ENCODE results near the gene DHRS3.

Gene DHRS3

GRCh38 chr1:12531179-12531499, 86.9 kb downstream of the DHRS3 start:
- H2BK5ac ChIP-seq (ENCODE audit: low read depth, low read length, poor library complexity, severe bottlenecking), result no peak overlapping the region
- no peak overlapping the region for H2AK5ac ChIP-seq (ENCODE audit: low read length, severe bottlenecking)
- no peak overlapping the region for H3K4ac ChIP-seq (ENCODE audit: low read depth in 1 of 2, low read length in 2 of 2)
- no peak overlapping the region for H2BK12ac ChIP-seq (ENCODE audit: low read length in 2 of 2)
- H3K9ac ChIP-seq (ENCODE audit: low read length), result no peak overlapping the region
- WGBS, result no CpG with 5 or more reads among the region's 1 CpG
- no peak overlapping the region for H2BK120ac ChIP-seq (ENCODE audit: low read depth, low read length)
- H3K27me3 ChIP-seq (ENCODE audit: control insufficient read depth in 1 of 2, insufficient read depth in 1 of 2, low read length in 2 of 2), result peaks cover 0 to under 1% of the 10 kb centered on the region in 2 experiments
- H3K27ac ChIP-seq (ENCODE audit: low read length, poor library complexity, severe bottlenecking), result no peak overlapping the region
- no peak for DNase-seq
- H3K79me1 ChIP-seq (replicated peaks; ENCODE audit: low read length, poor library complexity, severe bottlenecking), result no peaks in the 10 kb centered on the region
- H4K91ac ChIP-seq (ENCODE audit: low read length), result no peak overlapping the region
- H3K14ac ChIP-seq (ENCODE audit: low read length in 2 of 2), result no peak overlapping the region
- no peak overlapping the region for H2AFZ ChIP-seq (ENCODE audit: low read depth, low read length)
- H4K8ac ChIP-seq (ENCODE audit: low read length), result no peak overlapping the region
- no peak overlapping the region for H3K23ac ChIP-seq (ENCODE audit: low read length in 2 of 2)
- no peak overlapping the region for H3K4me3 ChIP-seq (ENCODE audit: insufficient read depth in 1 of 2, low read depth in 1 of 2, low read length in 2 of 2)
- no peak overlapping the region for H3K18ac ChIP-seq (ENCODE audit: low read depth in 1 of 2, low read length in 2 of 2)
- no peaks in the 10 kb centered on the region for H3K4me1 ChIP-seq (ENCODE audit: control insufficient read depth, insufficient read depth, low read depth, low read length)
- H3K4me2 ChIP-seq (ENCODE audit: low read length, poor library complexity, severe bottlenecking), result no peak overlapping the region
- H2BK15ac ChIP-seq (ENCODE audit: low read depth, poor library complexity, severe bottlenecking), result no peak overlapping the region
- H3K9me3 ChIP-seq (ENCODE audit: control insufficient read depth, low read length), result no peaks in the 10 kb centered on the region
- no peaks in the 10 kb centered on the region for H3K36me3 ChIP-seq (ENCODE audit: control insufficient read depth in 1 of 2, insufficient read depth in 2 of 2, low read depth in 1 of 2, low read length in 2 of 2)

- H3K36me3 ChIP-seq (ENCODE audit: control insufficient read depth in 1 of 2, insufficient read depth in 2 of 2, low read depth in 1 of 2, low read length in 2 of 2), result no peaks in the 10 kb centered on the region
- H4K8ac ChIP-seq (ENCODE audit: low read length), result no peak overlapping the region
- H2AFZ ChIP-seq (ENCODE audit: low read depth, low read length), result no peak overlapping the region
- no peak for DNase-seq
- H2BK5ac ChIP-seq (ENCODE audit: low read depth, low read length, poor library complexity, severe bottlenecking), result no peak overlapping the region
- no peak overlapping the region for H3K4me2 ChIP-seq (ENCODE audit: low read length, poor library complexity, severe bottlenecking)
- H3K9ac ChIP-seq (ENCODE audit: low read length), result no peak overlapping the region
- H3K4ac ChIP-seq (ENCODE audit: low read depth in 1 of 2, low read length in 2 of 2), result no peak overlapping the region
- no peak overlapping the region for H2AK5ac ChIP-seq (ENCODE audit: low read length, severe bottlenecking)
- no peak overlapping the region for H3K23ac ChIP-seq (ENCODE audit: low read length in 2 of 2)
- no peak overlapping the region for H2BK15ac ChIP-seq (ENCODE audit: low read depth, poor library complexity, severe bottlenecking)
- H2BK12ac ChIP-seq (ENCODE audit: low read length in 2 of 2), result no peak overlapping the region
- H3K4me1 ChIP-seq (ENCODE audit: control insufficient read depth, insufficient read depth, low read depth, low read length), result no peaks in the 10 kb centered on the region
- H3K18ac ChIP-seq (ENCODE audit: low read depth in 1 of 2, low read length in 2 of 2), result no peak overlapping the region
- H4K91ac ChIP-seq (ENCODE audit: low read length), result no peak overlapping the region
- H3K79me1 ChIP-seq (replicated peaks; ENCODE audit: low read length, poor library complexity, severe bottlenecking), result no peaks in the 10 kb centered on the region
- no peak overlapping the region for H3K27ac ChIP-seq (ENCODE audit: low read length, poor library complexity, severe bottlenecking)
- H2BK120ac ChIP-seq (ENCODE audit: low read depth, low read length), result no peak overlapping the region
- WGBS, result 98% methylated on average over 8 of the region's 11 CpGs
- H3K14ac ChIP-seq (ENCODE audit: low read length in 2 of 2), result no peak overlapping the region
- no peak overlapping the region for H3K4me3 ChIP-seq (ENCODE audit: insufficient read depth in 1 of 2, low read depth in 1 of 2, low read length in 2 of 2)
- no peaks in the 10 kb centered on the region for H3K27me3 ChIP-seq (ENCODE audit: control insufficient read depth in 1 of 2, insufficient read depth in 1 of 2, low read length in 2 of 2)
- no peaks in the 10 kb centered on the region for H3K9me3 ChIP-seq (ENCODE audit: control insufficient read depth, low read length)
Observed at GRCh38 chr1:12530462-12531178, 87.4 kb downstream of the DHRS3 start.

DNA sequence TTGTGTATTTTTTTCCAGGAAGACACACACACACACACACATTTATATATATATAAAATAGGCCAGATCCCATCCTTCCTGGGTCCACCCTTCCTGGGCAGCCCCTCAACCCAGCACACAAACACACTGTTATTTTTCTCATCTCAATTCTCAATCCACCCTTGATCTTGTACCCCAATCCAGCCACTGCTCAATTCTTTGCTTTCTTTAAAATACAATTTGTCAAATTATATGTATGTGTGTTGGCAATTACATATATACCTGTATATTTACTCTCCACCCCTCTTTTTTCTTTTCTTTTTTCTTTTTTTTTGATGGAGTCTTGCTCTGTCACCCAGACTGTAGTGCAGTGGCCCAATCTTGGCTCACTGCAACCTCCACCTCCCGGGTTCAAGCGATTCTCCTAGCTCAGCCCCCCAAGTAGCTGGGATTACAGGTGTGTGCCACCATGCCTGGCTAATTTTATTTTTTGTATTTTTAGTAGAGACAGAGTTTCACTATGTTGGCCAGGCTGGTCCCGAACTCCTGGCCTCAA, 88.3 kb downstream of the DHRS3 start:
- Histone ChIP-seq H3K4me3 (ENCODE audit: insufficient read depth in 1 of 2, low read depth in 1 of 2, low read length in 2 of 2) (no peak overlapping the region), H2AK5ac (ENCODE audit: low read length, severe bottlenecking) (no peak overlapping the region), H4K91ac (ENCODE audit: low read length) (no peak overlapping the region), H3K27ac (ENCODE audit: low read length, poor library complexity, severe bottlenecking) (no peak overlapping the region), H4K8ac (ENCODE audit: low read length) (no peak overlapping the region), H2BK15ac (ENCODE audit: low read depth, poor library complexity, severe bottlenecking) (no peak overlapping the region), H2BK120ac (ENCODE audit: low read depth, low read length) (no peak overlapping the region), H3K14ac (ENCODE audit: low read length in 2 of 2) (no peak overlapping the region), H3K18ac (ENCODE audit: low read depth in 1 of 2, low read length in 2 of 2) (no peak overlapping the region), H2AFZ (ENCODE audit: low read depth, low read length) (no peak overlapping the region), H3K4me2 (ENCODE audit: low read length, poor library complexity, severe bottlenecking) (no peak overlapping the region), H3K4ac (ENCODE audit: low read depth in 1 of 2, low read length in 2 of 2) (no peak overlapping the region), H3K79me1 (replicated peaks; ENCODE audit: low read length, poor library complexity, severe bottlenecking) (no peaks in the 10 kb centered on the region), H3K36me3 (ENCODE audit: control insufficient read depth in 1 of 2, insufficient read depth in 2 of 2, low read depth in 1 of 2, low read length in 2 of 2) (no peaks in the 10 kb centered on the region), H3K27me3 (ENCODE audit: control insufficient read depth in 1 of 2, insufficient read depth in 1 of 2, low read length in 2 of 2) (no peaks in the 10 kb centered on the region), H3K9ac (ENCODE audit: low read length) (no peak overlapping the region), H2BK5ac (ENCODE audit: low read depth, low read length, poor library complexity, severe bottlenecking) (no peak overlapping the region), H2BK12ac (ENCODE audit: low read length in 2 of 2) (no peak overlapping the region), H3K4me1 (ENCODE audit: control insufficient read depth, insufficient read depth, low read depth, low read length) (no peaks in the 10 kb centered on the region), H3K23ac (ENCODE audit: low read length in 2 of 2) (no peak overlapping the region), H3K9me3 (ENCODE audit: control insufficient read depth, low read length) (no peaks in the 10 kb centered on the region)
- no peak for DNase-seq
- 100% methylated on average over 3 of the region's 3 CpGs for WGBS

GRCh38 chr1:12528021-12528852, 89.8 kb downstream of the DHRS3 start:
- no peaks in the 10 kb centered on the region for H3K36me3 ChIP-seq (ENCODE audit: control insufficient read depth in 1 of 2, insufficient read depth in 2 of 2, low read depth in 1 of 2, low read length in 2 of 2)
- WGBS, result 84% methylated on average over 24 of the region's 24 CpGs
- H3K23ac ChIP-seq (ENCODE audit: low read length in 2 of 2), result no peak overlapping the region
- H3K4ac ChIP-seq (ENCODE audit: low read depth in 1 of 2, low read length in 2 of 2), result no peak overlapping the region
- no peak overlapping the region for H3K14ac ChIP-seq (ENCODE audit: low read length in 2 of 2)
- no peak overlapping the region for H3K9ac ChIP-seq (ENCODE audit: low read length)
- no peak overlapping the region for H4K91ac ChIP-seq (ENCODE audit: low read length)
- H3K4me2 ChIP-seq (ENCODE audit: low read length, poor library complexity, severe bottlenecking), result no peak overlapping the region
- no peak overlapping the region for H2BK5ac ChIP-seq (ENCODE audit: low read depth, low read length, poor library complexity, severe bottlenecking)
- no peaks in the 10 kb centered on the region for H3K4me1 ChIP-seq (ENCODE audit: control insufficient read depth, insufficient read depth, low read depth, low read length)
- H2AK5ac ChIP-seq (ENCODE audit: low read length, severe bottlenecking), result no peak overlapping the region
- H3K18ac ChIP-seq (ENCODE audit: low read depth in 1 of 2, low read length in 2 of 2), result no peak overlapping the region
- DNase-seq, result peak; percentile 58
- H2BK12ac ChIP-seq (ENCODE audit: low read length in 2 of 2), result no peak overlapping the region
- no peak overlapping the region for H2AFZ ChIP-seq (ENCODE audit: low read depth, low read length)
- no peak overlapping the region for H3K27ac ChIP-seq (ENCODE audit: low read length, poor library complexity, severe bottlenecking)
- no peaks in the 10 kb centered on the region for H3K9me3 ChIP-seq (ENCODE audit: control insufficient read depth, low read length)
- no peak overlapping the region for H2BK120ac ChIP-seq (ENCODE audit: low read depth, low read length)
- H3K4me3 ChIP-seq (ENCODE audit: insufficient read depth in 1 of 2, low read depth in 1 of 2, low read length in 2 of 2), result no peak overlapping the region
- no peaks in the 10 kb centered on the region for H3K79me1 ChIP-seq (replicated peaks; ENCODE audit: low read length, poor library complexity, severe bottlenecking)
- H3K27me3 ChIP-seq (ENCODE audit: control insufficient read depth in 1 of 2, insufficient read depth in 1 of 2, low read length in 2 of 2), result no peaks in the 10 kb centered on the region
- no peak overlapping the region for H2BK15ac ChIP-seq (ENCODE audit: low read depth, poor library complexity, severe bottlenecking)
- H4K8ac ChIP-seq (ENCODE audit: low read length), result no peak overlapping the region
